NCI-H82 treated with DMSO at 0.1 percent for 48 hours (cell line): ENCODE data around the gene NELFCD.
"Not testable (repeated sequence)": the region's sequence is repeated elsewhere in the genome, so short reads cannot be mapped to it uniquely, and the experiment has no call there.

Source experiments
- DNase-seq: peaks from one replicate; lab custom pipeline; 2025; ENCODE audit not compliant: unreplicated experiment; lab: John Stamatoyannopoulos, UW

Gene NELFCD

DNA sequence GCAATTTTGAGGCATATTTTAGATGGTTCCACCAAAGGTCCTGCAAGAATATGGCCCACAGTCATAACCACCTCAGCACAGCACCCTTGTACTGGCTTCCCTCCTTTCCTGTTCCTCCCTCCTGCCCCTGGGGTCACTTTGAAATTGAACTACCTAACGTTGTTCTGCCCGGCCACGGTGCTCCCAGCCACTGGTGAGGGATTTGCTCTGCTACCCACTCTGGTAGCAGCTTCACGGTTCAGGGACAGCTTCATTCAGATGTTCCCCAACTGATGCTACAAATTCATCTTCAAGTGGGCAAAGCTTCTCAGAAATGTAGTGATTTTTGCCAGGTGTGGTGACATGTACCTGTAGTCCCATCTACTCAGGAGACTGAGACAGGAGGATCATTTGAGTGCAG lies 7.9 kb upstream of the NELFCD start:
- DNase-seq, result no peak

- no peak for DNase-seq
These were observed 7.2 kb upstream of the NELFCD start for GRCh38 chr20:58973866-58974265.

DNA sequence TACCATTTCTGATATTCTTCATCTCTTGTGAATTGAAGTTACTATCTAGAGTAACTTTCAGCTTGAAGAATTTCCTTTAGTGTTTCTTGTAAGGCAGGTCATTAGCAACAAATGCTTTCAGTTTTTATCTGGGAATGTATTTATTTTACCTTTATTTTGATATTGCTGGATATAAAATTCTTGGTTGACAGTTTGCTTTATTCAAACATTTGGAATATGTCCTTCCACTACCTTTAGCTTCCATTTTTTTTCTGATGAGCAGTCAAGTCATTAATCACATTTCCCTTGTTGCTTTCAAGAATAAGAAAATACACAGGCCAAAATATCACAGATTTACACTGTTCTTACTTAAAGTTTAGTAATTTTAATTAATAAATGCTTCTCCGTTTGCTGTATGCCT lies 5.7 kb upstream of the NELFCD start:
- no peak for DNase-seq

- no peak for DNase-seq
These were observed 4.9 kb upstream of the NELFCD start for GRCh38 chr20:58976061-58976730.

- peak; percentile 75 for DNase-seq
These were observed 2.5 kb upstream of the NELFCD start for GRCh38 chr20:58978351-58979190.

DNA sequence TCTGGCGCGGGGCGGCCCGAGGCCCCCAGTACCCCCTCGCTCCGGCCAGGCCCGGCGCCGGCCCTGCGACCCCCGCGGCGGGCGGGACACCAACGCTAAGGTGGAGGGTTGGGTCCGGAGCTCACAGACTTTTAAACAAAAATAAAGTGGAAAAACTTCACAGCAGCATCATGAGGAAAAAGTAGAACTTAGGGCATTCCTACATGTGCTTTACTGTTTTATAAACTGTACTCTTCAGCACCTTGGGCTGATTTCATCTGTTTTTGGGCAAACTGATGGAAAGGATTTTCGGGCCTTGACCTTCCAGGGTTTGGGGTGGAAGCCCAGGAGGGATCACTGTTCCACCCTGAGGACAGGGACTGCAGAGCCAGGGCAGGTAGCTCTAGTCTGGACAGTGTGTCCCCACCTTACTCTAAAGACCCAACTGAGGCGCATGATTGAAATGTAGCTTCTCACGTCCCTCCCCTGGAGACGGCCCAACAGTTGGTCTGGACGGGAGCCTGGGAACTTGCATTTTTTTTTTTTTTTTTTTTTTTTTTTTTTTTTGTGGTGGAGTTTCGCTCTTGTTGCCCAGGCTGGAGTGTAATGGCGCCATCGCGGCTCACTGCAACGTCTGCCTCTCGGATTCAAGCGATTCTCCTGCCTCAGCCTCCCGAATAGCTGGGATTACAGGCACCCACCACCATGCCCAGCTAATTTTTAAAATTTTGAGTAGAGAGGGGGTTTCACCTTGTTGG lies 740 bp downstream of the NELFCD start:
- DNase-seq, result no peak

GRCh38 chr20:58982406-58983114 lies 1.5 kb downstream of the NELFCD start:
- no peak for DNase-seq

DNA sequence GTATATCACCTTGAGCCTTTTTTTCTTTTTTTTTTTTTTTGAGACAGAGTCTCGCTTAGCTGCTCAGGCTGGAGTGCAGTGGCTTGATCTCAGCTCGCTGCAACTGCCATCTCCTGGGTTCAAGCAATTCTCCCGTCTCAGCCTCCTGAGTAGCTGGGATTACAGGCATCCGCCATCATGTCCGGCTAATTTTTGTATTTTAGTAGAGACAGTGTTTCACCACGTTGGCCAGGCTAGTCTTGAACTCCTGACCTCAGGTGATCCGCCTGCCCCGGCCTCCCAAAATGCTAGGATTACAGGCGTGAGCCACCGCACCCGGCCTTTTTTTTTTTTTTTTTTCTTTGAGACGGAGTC lies 2.0 kb downstream of the NELFCD start:
- DNase-seq, result not testable (repeated sequence)

GRCh38 chr20:58984691-58985090 lies 3.6 kb downstream of the NELFCD start:
- no peak for DNase-seq

DNA sequence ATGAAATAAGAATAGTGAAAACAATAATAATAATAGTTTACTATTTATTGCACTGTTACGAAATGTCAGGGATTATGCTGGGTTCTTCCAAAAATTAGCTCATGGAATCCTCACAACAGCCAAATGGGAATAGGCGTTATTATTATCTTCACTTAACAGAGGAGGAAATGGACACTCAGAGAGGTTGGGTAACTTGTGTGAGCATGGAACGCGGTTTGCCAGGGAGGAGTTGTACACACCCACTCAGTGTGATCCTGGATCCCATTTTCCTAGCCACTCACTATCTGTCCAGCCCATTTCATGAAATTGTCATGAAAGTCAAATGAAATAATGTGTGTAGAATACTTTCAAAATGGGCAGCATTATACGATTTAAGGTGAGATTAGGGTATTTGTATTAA lies 4.6 kb downstream of the NELFCD start:
- no peak for DNase-seq

GRCh38 chr20:58986286-58986967 lies 5.4 kb downstream of the NELFCD start:
- no peak for DNase-seq

- peak; percentile 65 for DNase-seq
These were observed 6.0 kb downstream of the NELFCD start for GRCh38 chr20:58986968-58987517.

DNA sequence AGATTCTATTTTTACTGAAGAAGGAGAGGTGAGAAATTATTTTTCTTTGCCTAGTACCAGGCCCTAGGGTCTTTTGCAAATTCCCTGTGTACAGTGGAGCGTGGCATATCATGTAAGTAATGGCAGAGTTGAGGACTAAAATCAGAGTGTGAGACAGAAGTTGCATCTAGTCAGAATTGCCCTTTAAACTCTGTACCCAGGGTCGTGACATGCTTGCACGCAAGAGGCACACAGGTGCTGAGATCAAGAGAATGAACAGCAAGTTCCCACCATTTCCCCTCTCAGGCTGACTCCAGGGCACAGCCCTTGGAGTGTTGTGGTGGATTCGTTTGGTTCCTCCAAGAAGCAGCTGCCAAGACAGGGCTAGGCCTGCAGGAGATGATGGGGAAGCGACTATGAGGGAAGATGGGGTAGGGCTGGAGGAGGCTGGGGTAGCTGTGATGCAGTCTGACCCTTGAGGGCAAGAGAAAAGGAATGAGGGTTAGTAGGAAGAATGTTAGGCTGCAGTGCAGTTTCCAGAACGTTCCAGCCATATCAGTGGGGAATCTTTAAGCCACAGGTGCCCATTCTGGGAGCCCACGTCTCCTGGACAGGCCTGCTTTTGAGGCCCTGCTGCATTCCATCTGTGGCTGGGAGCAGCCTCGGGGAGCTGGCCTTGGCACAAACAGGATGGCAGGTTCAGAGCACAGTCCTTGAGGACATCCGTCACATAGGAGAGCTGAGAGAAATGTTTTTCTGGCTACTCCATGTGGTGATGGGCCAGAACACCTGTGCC lies 6.9 kb downstream of the NELFCD start:
- DNase-seq, result no peak

- DNase-seq, result no peak
These were observed 7.5 kb downstream of the NELFCD start for GRCh38 chr20:58988565-58988882.

GRCh38 chr20:58989196-58989595 lies 8.1 kb downstream of the NELFCD start:
- DNase-seq, result no peak

DNA sequence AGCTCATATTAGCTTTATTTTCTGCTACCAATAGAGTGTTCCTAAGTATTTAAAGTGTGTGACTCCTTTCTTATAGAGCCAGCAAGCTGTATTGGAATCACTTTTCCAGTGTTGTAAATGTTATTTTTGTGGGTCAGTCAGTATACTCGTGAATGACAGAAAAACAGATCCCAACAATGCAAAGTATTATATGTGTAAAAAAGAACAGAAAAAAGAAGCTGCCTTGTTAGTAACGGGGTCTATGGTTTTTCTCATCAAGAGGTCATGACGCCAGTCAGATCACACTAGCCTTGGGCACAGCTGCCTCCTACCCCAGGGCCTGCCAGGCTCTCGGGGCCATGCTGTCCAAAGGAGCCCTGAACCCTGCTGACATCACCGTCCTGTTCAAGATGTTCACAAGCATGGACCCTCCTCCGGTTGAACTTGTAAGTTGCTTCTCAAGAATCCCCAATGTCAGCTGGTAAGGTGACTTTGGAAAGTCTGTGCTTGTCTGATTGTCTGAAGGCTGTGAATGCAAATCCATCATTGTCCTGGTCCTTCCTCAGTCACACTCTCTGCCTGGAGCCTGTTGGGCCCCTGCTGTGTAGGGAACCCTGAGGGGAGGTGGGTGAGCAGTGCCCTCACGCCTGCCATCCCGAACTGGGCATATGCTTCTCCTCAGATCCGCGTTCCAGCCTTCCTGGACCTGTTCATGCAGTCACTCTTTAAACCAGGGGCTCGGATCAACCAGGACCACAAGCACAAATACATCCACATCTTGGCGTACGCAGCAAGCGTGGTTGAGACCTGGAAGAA lies 9.8 kb downstream of the NELFCD start:
- no peak for DNase-seq

- no peak for DNase-seq
These were observed 10.7 kb downstream of the NELFCD start for GRCh38 chr20:58991715-58992114.

- DNase-seq, result no peak
These were observed 11.9 kb downstream of the NELFCD start for GRCh38 chr20:58992911-58993310.
